Subcutaneous adipose tissue (tissue), 4 donors: ENCODE measurements around the gene FAM83F. TPM values are rescaled to one million over a fixed set of nuclear protein-coding genes. Genes with fewer than 3 reads are reported as not detected.

ENCODE experiments used
- total RNA-seq, 4 donors: library from RNA; depleted of rRNA; stranded (reverse); fragments of >200 nt; gene quantifications; one replicate each; pipeline ENCODE4 v1.1.0, GENCODE V29; 2016
- TF ChIP-seq, protein P1 (sequence below): fragments of 450-650 bp; IDR thresholded peaks from one replicate; pipeline ENCODE4 v1.5.1; 2016; ENCODE audit warnings: low read depth, mild to moderate bottlenecking, control low read depth, antibody characterized with exemption, moderate library complexity

The FAM83F gene
- total RNA-seq, 4 donors from 2014 or later: 0.17 to 6.8 (median 3.0) TPM

DNA sequence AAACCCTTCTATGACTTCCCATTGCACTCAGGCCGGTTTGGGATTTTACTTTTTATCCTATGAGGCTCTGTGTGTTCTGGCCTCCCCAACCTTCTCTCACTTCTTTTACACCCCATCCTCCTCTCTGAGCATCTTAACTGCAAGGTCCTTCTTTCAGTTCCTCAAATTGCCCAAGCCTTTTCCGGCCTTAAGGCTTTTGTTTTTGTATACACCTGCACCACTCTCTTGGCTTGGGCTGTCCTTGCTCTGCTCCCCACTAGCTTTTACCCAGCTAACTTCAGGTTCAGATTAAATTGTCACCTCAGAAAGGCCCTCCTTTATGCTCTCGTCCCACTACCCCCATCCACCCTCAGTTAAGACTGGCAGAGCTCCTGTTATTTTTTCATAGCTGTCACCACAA, 55.5 kb downstream of the FAM83F start:
- TF ChIP-seq, protein P1, sequence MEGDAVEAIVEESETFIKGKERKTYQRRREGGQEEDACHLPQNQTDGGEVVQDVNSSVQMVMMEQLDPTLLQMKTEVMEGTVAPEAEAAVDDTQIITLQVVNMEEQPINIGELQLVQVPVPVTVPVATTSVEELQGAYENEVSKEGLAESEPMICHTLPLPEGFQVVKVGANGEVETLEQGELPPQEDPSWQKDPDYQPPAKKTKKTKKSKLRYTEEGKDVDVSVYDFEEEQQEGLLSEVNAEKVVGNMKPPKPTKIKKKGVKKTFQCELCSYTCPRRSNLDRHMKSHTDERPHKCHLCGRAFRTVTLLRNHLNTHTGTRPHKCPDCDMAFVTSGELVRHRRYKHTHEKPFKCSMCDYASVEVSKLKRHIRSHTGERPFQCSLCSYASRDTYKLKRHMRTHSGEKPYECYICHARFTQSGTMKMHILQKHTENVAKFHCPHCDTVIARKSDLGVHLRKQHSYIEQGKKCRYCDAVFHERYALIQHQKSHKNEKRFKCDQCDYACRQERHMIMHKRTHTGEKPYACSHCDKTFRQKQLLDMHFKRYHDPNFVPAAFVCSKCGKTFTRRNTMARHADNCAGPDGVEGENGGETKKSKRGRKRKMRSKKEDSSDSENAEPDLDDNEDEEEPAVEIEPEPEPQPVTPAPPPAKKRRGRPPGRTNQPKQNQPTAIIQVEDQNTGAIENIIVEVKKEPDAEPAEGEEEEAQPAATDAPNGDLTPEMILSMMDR: no peak

DNA sequence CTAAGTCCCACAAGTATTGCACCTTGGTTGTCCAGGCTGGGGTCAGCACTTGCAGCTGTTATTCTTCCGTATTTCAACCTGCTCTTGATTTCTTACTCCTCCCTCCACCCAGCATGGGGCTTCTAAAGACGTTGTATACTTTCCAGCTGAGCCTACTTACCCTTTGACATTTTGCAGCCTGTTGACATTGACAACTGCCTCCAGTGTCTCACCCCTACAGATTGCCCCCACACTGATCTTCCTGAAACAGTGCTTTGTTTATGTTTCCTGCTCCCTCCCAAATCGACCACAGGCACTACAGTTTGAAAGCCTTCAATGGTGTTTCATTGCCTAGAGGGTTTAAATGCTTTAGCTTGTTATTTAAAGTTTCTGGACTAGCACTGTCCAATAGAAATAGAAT, 56.6 kb downstream of the FAM83F start:
- TF ChIP-seq, protein P1: no peak

DNA sequence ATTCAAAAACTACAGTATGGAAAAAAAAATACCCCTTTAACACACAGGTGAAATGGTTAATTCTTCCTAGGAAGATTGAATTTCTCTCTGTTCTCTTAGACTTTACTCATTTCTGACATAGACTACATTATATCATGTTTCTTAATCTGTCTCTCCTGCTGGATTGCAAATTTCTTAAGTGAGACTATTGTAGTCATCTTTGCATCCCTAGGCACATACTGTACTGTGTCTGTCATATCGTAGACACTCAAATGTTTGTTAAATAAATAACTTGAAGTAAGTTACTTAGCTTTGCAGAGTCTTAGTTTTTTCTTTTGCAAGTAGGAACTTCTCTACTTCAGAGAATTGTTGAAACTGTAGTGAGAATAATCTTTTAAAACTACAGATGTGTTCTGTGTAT, 58.7 kb downstream of the FAM83F start:
- TF ChIP-seq, protein P1: no peak

DNA sequence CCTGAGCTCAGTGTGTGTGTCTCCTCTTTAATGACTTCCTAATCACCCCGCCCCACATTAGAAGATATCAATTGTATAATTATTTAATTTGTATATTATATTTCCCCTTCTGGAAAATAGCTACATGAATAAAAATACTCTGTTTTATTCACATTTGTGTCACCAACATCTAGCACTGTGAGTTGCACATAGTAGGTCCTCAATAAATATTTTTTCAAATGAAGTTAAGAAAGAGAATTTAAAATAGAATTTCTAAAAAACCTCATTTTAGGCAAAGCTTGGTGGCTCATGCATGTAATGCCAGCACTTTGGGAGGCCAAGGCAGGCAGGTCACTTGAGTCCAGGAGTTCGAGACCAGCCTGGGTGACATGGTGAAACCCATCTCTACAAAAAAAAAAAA, 59.7 kb downstream of the FAM83F start:
- TF ChIP-seq, protein P1: no peak

DNA sequence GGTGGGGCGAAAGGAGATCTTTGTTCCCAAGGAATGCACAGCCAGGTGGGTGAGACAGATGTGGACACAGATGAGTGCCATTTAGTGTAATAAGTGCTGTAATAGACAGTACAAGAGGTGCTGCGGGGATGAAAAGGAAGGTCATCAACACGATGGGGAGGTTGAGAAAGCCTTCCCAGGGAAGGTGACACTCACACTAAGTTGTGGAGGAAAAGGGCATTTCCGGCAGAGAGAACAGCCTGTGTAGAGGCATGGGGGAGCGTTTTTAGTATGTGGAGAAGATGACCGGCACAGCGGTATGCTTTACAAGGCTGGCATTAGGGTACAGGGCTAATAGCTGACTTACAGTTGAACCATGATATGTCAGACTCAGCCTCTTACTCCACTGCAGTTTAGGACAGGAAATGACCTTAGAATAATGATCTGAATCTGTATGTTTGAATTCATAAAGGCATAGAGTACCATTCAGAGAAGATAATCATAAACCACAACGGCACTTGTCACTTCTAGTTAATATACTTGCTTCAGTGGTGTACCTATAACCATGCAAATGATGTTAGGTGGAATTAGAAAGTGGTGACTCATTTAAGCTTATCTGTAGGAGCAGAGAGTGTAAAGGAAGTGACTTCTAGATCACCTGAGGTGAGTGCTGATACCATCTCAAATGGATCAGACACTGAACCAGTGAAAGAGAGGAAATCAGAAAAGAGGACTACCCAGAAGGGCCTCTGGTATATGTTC, 60.6 kb downstream of the FAM83F start:
- TF ChIP-seq, protein P1: no peak

DNA sequence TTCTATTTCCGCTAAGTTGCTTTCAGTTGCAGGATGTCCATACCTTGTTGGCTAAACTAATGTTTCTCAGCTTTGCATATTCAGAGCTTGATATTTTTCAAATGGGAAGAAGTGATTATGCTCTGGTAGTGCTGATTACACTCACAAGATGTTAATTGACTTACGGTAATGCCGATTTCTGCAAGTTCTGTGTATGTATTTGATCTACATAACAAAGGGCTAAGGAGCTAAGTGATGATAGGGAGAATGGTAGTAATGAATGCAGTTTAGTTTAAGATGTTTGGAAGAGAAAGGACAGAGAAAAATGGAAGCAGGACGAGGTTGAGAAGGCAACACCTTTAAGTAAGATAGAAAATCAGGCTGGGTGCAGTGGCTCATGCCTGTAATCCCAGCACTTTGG, 61.4 kb downstream of the FAM83F start:
- TF ChIP-seq, protein P1: no peak

DNA sequence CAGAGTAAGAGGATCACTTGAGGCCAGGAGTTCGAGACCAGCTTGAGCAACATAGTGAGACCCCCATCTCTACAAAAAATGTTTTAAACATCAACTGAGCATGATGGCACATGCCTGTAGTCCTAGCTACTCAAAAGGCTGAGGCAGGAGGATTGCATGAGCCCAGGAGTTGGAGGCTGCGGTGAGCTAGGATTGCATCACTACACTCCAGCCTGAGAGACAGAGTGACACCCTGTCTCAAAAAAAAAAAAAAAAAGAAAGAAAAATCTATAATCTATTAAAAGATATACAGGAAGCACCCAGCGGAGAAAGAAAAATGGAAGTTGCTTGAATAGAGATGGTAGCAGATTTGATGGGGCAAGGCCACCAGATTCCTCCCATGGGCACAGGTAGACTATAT, 61.8 kb downstream of the FAM83F start:
- TF ChIP-seq, protein P1: no peak
